Upper lobe of right lung (tissue), 1 donor: ENCODE results near the gene ITGAE. TPM values are rescaled to one million over a fixed set of nuclear protein-coding genes. Genes with fewer than 3 reads are reported as not detected.

Source experiments
- ATAC-seq: fragments of 200-7000 bp; cut with Tn5 transposase; one replicate; pipeline ENCODE4 v1.9.1; 2020; ENCODE audit warnings: mild to moderate bottlenecking, moderate library complexity
- DNase-seq: peaks from one replicate; pipeline ENCODE4 v3.0.0-alpha.2; 2020
- H3K27ac ChIP-seq: fragments of 200-600 bp; one replicate; pipeline ENCODE4 v1.8.0; 2022
- H3K27me3 ChIP-seq: fragments of 200-600 bp; one replicate; pipeline ENCODE4 v1.8.0; 2022; ENCODE audit warnings: mild to moderate bottlenecking
- H3K36me3 ChIP-seq: fragments of 200-600 bp; one replicate; pipeline ENCODE4 v1.8.0; 2022
- H3K4me1 ChIP-seq: fragments of 200-600 bp; one replicate; pipeline ENCODE4 v1.8.0; 2022
- H3K4me3 ChIP-seq: fragments of 200-600 bp; one replicate; pipeline ENCODE4 v1.8.0; 2022; ENCODE audit warnings: mild to moderate bottlenecking
- H3K9me3 ChIP-seq: fragments of 200-600 bp; one replicate; pipeline ENCODE4 v1.8.0; 2022
- intact Hi-C: fragments of 100-400 bp; cut with DNase I; formaldehyde crosslinking; loops from one replicate; pipeline ENCODE4 v1.11.0; 2022
- total RNA-seq: library from RNA; stranded (reverse); fragmentation: NEBNext Ultra II Directional; extraction: Animal tissue kit (Norgen Biotek cat#: 25700); gene quantifications from one replicate; pipeline ENCODE4 v1.2.1, GENCODE V29; 2021
- TF ChIP-seq, protein P1 (sequence below): fragments of 200-600 bp; IDR thresholded peaks from one replicate; pipeline ENCODE4 v1.8.0; 2022; ENCODE audit warnings: antibody characterized with exemption
- donor health status: DM: no; HTN: yes; CAD: no; lungs with severe emphysema.

The ITGAE gene
- total RNA-seq, 1 donor from 2014 or later, result 24.2 TPM

DNA sequence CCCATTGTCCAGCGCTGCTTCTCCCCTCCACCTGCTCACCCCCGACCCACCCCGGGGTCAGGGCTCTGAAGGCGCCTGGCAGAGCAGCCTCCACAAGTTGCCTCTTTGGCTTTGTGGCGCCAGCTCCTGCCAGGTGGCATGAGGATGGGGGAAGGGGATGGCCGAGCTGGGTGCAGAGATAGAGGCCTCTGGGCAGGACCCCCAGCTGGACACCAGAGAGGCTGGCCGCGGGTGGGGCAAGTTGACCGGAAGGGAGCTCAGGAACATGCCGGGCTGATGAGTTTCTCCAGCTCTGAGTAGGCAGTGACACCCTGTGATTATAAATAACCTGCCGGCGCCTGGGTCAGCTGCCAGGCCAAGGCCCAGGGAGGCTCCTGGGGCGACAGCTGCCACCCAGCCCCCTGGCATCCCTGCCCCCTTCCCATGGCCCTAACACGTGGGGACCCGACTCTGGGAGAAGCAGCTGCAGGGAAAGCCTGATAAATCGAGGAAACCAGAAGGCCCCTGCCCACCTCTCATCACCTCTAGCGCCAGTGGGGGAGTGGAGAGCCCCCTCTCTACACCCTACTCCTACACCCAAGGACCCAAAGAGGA, 105.8 kb downstream of the ITGAE start:
- Histone ChIP-seq H3K4me1 (peaks cover 12% of the 10 kb centered on the region), H3K4me3 (peak overlapping the region; percentile 50), H3K9me3 (no peaks in the 10 kb centered on the region), H3K36me3 (no peaks in the 10 kb centered on the region), H3K27ac (no peak overlapping the region), H3K27me3 (peaks cover 50% of the 10 kb centered on the region)
- TF ChIP-seq, protein P1, sequence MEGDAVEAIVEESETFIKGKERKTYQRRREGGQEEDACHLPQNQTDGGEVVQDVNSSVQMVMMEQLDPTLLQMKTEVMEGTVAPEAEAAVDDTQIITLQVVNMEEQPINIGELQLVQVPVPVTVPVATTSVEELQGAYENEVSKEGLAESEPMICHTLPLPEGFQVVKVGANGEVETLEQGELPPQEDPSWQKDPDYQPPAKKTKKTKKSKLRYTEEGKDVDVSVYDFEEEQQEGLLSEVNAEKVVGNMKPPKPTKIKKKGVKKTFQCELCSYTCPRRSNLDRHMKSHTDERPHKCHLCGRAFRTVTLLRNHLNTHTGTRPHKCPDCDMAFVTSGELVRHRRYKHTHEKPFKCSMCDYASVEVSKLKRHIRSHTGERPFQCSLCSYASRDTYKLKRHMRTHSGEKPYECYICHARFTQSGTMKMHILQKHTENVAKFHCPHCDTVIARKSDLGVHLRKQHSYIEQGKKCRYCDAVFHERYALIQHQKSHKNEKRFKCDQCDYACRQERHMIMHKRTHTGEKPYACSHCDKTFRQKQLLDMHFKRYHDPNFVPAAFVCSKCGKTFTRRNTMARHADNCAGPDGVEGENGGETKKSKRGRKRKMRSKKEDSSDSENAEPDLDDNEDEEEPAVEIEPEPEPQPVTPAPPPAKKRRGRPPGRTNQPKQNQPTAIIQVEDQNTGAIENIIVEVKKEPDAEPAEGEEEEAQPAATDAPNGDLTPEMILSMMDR, result no peak
- intact Hi-C loops, result no loop called here
- DNase-seq, result no peak
- no peak for ATAC-seq

DNA sequence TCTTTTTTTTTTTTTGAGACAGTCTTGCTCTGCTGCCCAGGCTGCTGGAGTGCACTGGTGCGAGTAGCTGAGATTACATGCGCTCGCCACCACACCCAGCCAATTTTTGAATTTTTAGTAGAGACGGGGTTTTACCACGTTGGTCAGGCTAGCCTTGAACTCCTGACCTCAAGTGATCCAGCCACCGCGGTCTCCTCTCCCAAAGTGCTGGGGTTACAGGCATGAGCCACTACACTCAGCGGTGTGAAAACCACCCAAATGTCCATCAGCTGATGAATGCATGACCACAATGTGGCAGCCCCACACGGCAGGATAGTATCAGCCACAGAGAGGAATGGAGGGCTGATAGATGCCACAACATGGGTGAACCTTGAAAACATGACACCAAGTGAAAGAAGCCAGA, 107.2 kb downstream of the ITGAE start:
- Histone ChIP-seq H3K36me3 (no peaks in the 10 kb centered on the region), H3K4me1 (peaks cover 12% of the 10 kb centered on the region), H3K4me3 (no peak overlapping the region), H3K27me3 (peaks cover 55% of the 10 kb centered on the region), H3K9me3 (no peaks in the 10 kb centered on the region), H3K27ac (no peak overlapping the region)
- intact Hi-C loops, result no loop called here
- ATAC-seq (no peak), DNase-seq (no peak)
- TF ChIP-seq, protein P1, result no peak

DNA sequence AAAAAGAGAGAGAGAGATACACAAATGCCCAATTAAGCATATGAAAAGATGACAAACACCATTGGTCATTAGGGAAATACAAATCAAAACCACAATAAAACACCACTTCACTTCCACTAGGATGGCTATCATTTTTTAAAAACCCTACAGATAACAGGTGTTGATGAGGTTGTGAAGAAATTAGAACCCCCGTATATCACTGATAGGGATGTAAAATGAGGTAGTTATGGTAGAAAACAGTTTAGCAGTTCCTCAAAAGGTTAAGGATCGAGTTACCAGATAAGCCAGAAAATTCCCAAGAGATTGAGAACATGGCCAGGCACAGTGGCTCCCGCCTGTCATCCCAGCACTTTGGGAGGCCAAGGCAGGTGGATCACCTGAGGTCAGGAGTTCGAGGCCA, 107.8 kb downstream of the ITGAE start:
- Histone ChIP-seq H3K9me3 (no peaks in the 10 kb centered on the region), H3K27me3 (peaks cover 55% of the 10 kb centered on the region), H3K27ac (no peak overlapping the region), H3K4me3 (no peak overlapping the region), H3K36me3 (no peaks in the 10 kb centered on the region), H3K4me1 (peaks cover 12% of the 10 kb centered on the region)
- intact Hi-C loops, result no loop called here
- DNase-seq (no peak), ATAC-seq (no peak)
- TF ChIP-seq, protein P1, result no peak

DNA sequence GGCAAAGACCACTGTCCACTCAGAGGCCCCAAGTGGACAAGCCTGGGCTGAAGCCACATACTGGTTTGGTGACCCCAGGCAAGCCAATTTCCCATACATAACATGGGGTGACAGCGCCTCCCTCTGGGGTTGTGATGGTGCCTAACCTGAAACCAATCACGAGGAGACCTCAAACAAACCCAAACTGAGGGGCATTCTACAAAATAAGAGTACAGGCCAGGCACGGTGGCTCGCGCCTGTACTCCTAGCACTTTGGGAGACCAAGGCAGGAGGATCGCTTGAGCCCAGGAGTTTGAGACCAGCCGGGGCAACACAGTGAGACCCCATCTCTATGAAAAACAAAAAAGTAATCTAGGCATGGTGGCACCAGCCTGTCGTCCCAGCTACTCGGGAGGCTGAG, 108.6 kb downstream of the ITGAE start:
- H3K4me1 ChIP-seq, result peaks cover 12% of the 10 kb centered on the region
- H3K36me3 ChIP-seq, result no peaks in the 10 kb centered on the region
- DNase-seq (no peak), ATAC-seq (no peak)
- no peak overlapping the region for H3K4me3 ChIP-seq
- intact Hi-C loops, result no loop called here
- TF ChIP-seq, protein P1, result no peak
- no peak overlapping the region for H3K27ac ChIP-seq
- H3K9me3 ChIP-seq, result no peaks in the 10 kb centered on the region
- peaks cover 51% of the 10 kb centered on the region for H3K27me3 ChIP-seq

DNA sequence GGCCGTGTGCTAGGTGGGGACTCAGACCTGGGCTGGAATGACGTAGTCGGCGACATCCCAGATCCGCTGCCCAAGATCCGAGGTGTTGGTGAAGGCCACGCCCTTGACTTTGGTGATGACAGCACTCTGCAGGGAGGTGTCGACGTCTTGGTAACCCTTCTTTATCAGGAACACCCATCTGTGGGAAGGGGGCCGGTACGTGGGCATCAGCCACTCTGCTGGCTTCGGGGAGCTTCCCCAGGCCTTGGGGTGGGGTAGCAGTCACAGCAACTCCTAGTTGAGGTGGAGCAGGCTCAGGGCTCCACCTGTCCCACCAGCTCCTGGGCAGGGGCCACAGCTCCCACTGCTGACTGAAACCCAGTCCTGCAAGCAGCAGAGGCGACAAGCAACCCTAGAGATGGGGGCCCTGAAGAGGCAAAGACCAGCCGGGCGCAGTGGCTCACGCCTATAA, 109.3 kb downstream of the ITGAE start:
- intact Hi-C loops, result no loop called here
- Histone ChIP-seq H3K4me3 (no peak overlapping the region), H3K9me3 (no peaks in the 10 kb centered on the region), H3K4me1 (peaks cover 12% of the 10 kb centered on the region), H3K27ac (no peak overlapping the region), H3K27me3 (peaks cover 49% of the 10 kb centered on the region), H3K36me3 (no peaks in the 10 kb centered on the region)
- no peak for ATAC-seq
- DNase-seq, result no peak
- TF ChIP-seq, protein P1, result no peak
